ENCODE results near the gene CHML. TPM values are rescaled to one million over a fixed set of nuclear protein-coding genes. Genes with fewer than 3 reads are reported as not detected.
"Not testable (repeated sequence)": the region's sequence is repeated elsewhere in the genome, so short reads cannot be mapped to it uniquely, and the experiment has no call there.

Gene CHML
- total RNA-seq, 1 donor, result 10.1 TPM

DNA sequence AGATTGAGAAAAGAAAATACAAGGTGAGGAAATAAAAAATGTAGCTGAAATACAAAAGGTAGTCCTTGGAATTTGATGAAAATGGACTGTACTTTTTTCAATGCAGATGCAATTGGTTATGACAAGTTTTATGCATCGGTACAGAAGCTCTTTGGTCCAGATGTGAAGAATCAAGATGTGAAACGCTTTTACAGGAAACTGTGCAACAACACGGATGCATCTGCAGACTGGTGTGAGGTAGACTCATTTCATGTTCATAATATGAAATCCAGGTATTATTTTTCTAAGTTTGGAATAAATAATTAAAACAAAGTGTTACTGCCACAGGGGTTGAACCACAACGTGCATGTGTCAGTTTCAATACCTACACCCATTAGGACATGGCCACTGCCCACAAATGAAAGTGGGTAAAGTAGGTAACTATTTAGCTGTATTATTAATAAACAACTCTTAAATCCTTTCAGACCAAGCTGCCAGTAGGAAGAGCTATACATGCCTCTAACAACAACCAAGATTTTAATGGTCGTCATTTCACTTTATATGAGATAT lies 20.3 kb upstream of the CHML start:
- TF ChIP-seq, protein P1, sequence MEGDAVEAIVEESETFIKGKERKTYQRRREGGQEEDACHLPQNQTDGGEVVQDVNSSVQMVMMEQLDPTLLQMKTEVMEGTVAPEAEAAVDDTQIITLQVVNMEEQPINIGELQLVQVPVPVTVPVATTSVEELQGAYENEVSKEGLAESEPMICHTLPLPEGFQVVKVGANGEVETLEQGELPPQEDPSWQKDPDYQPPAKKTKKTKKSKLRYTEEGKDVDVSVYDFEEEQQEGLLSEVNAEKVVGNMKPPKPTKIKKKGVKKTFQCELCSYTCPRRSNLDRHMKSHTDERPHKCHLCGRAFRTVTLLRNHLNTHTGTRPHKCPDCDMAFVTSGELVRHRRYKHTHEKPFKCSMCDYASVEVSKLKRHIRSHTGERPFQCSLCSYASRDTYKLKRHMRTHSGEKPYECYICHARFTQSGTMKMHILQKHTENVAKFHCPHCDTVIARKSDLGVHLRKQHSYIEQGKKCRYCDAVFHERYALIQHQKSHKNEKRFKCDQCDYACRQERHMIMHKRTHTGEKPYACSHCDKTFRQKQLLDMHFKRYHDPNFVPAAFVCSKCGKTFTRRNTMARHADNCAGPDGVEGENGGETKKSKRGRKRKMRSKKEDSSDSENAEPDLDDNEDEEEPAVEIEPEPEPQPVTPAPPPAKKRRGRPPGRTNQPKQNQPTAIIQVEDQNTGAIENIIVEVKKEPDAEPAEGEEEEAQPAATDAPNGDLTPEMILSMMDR (IDR thresholded peaks at IDR 0.05; ENCODE audit: insufficient read depth, low read length), result no peak
- no peak overlapping the region for H3K4me3 ChIP-seq (ENCODE audit: low read depth, low read length)
- DNase-seq (ENCODE audit: low read depth), result no peak

DNA sequence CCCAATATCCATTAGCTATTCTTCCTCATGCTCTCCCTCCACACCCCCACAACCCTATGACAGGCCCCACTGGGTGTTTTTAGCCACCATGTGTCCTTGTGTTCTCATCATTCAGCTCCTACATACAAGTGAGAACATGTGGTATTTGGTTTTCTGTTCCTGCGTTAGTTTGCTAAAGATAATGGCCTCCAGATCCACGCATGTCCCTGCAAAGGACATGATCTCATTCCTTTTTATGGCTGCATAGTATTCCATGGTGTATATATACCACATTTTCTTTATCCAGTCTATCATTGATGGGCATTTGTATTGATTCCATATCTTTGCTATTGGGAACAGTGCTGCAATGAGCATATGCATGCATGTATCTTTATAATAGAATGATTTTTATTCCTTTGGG lies 18.8 kb upstream of the CHML start:
- H3K4me3 ChIP-seq (ENCODE audit: low read depth, low read length), result not testable (repeated sequence)

DNA sequence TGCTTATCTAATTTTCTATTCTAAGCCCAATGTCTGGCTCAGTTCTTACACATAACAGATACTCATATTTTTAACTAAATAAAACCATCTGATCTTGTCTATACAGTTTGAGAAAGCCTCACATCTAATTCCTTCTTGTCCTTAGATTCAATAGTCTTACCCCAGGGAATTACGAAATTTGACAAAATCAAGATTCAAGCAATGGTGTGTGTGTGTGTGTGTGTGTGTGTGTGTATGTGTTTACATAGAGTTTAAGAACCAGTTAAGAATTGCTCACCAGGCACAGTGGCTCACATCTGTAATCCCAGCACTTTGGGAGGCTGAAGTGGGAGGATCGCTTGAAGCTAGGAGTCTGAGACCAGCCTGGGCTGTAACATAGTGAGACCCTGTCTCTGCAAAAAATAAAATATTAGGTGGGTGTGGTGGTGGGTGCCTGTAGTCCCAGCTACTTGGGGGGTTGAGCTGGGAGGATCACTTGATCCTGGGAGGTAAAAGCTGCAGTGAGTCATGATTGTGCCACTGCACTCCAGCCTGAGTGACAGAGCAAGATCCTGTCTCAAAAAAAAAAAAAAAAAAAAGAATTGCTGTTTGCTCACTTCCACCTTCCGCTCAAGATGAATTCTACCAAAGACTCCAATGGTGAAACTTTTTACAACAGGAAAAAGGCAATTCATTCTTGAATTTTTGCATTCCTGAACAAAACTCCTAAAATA lies 18.1 kb upstream of the CHML start:
- H3K4me3 ChIP-seq (ENCODE audit: low read depth, low read length), result no peak overlapping the region
- TF ChIP-seq, protein P1 (IDR thresholded peaks at IDR 0.05; ENCODE audit: insufficient read depth, low read length), result no peak
- no peak for DNase-seq (ENCODE audit: low read depth)

More for the DNA sequence above, 18.8 kb upstream of the CHML start:
- not testable (repeated sequence) for DNase-seq (ENCODE audit: low read depth)

DNA sequence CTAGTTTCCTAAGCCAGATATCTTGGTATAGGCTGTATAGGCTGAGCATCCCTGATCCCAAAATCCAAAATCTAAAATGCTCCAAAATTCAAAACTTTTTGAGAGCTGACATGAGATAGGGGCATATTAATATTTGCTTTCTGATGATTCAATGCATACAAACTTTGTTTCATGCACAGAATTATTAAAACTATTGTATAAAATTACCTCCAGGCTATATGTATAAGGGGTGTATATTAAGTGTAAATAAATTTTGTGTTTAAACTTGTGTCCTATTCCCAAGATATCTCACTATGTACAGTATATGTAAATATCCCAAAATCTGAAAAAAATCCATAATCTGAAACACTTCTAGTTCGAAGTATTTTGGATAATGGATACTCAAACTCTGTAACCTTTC lies 14.5 kb upstream of the CHML start:
- H3K4me3 ChIP-seq (ENCODE audit: low read depth, low read length), result no peak overlapping the region
- no peak for DNase-seq (ENCODE audit: low read depth)
- TF ChIP-seq, protein P1 (IDR thresholded peaks at IDR 0.05; ENCODE audit: insufficient read depth, low read length), result no peak

DNA sequence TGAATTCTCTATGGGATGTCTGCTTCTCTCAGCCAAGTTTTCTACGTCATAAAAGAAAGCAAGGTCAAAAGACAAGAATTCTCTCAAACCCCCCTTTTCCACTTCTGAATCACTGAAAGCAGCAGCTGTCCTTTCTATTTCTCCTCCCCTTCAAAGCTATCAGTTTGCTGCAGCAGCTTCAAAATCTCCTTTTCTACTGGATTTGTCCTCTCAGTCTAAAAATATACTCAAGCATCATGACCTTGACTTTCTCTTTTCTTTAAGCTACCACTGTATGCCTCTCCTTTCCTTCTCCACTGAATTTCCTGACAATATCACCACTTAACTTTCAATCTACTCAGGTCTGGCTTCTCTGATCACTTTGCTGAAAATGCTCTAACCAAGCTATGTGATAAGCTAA lies 13.8 kb upstream of the CHML start:
- DNase-seq (ENCODE audit: low read depth), result no peak
- TF ChIP-seq, protein P1 (IDR thresholded peaks at IDR 0.05; ENCODE audit: insufficient read depth, low read length), result no peak
- no peak overlapping the region for H3K4me3 ChIP-seq (ENCODE audit: low read depth, low read length)

DNA sequence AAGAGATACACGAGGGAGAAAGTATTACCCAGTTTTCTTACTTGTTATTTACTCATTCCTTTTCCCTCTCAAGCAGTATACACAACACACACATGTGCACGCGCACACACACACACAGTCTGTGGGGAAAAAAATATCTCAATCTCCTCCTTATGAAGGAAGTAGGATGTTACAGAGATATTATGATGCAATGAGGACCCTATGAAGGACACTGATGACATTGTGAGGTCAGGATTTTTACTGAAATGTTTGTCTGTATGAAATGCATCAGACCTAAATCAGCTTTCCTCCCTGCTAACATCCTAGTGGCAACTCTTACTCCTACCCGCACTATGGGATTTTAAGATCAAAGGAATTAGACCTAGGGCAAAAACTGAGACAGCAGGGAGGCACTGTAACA lies 11.8 kb upstream of the CHML start, which contains the start of gene WDR64:
WDR64 (plus strand) TSS at position 270 of the 400 bp plus-strand sequence. CDS start 204 bp downstream, outside the sequence.
- no peak within 1 kb of the TSS for H3K4me3 ChIP-seq (ENCODE audit: low read depth, low read length)
- TF ChIP-seq, protein P1 (IDR thresholded peaks at IDR 0.05; ENCODE audit: insufficient read depth, low read length), result no peak
- DNase-seq (ENCODE audit: low read depth), result no peak

DNA sequence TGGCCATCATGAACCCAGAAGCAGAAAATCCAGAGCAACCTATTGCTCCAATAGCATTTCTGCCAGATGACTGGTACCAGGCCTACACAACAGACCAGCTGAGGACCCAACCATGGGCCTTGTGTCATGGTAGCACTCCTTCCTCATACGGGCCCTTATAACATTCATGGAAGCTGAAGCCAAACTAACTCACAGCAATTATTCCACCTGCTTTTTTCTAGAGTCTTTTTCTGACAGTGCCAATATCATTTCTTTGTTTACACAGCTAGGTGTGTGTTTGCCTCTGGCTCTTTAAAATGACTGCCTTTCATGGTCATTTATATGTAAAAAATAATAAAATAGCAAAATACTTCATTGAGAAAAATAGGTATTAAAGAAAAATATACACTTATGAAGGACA lies 8.0 kb upstream of the CHML start:
- DNase-seq (ENCODE audit: low read depth), result no peak
- TF ChIP-seq, protein P1 (IDR thresholded peaks at IDR 0.05; ENCODE audit: insufficient read depth, low read length), result no peak
- H3K4me3 ChIP-seq (ENCODE audit: low read depth, low read length), result no peak overlapping the region
